OCI-LY3 (cell line): ENCODE results near the gene OBSL1.

Experiments used
- H2AFZ ChIP-seq: fragments of 200-600, 300-600 bp; shearing (Covaris generic); 2 replicates; pipeline ENCODE4 v1.6.0; 2014; ENCODE audit warnings: antibody characterized with exemption, low read depth, low read length
- H3K27ac ChIP-seq: fragments of 200-600, 300-600 bp; sonication (generic); 2 replicates; pipeline ENCODE4 v1.5.1; 2014; ENCODE audit warnings: mild to moderate bottlenecking, low read length, moderate library complexity, mixed read lengths
- H3K27me3 ChIP-seq: fragments of 200-600, 300-600 bp; sonication (generic); 2 replicates; pipeline ENCODE4 v1.6.1; 2014; ENCODE audit warnings: low read depth, low read length, mixed read lengths
- H3K36me3 ChIP-seq: fragments of 200-600, 300-600 bp; sonication (generic); replicated peaks from 2 replicates; pipeline ENCODE3; 2014; ENCODE audit warnings: low read depth, low read length, mixed read lengths
- H3K4me1 ChIP-seq: fragments of 300-600, 200-600 bp; sonication (generic); 2 replicates; pipeline ENCODE4 v1.6.1; 2014; ENCODE audit warnings: low read length, mixed read lengths
- H3K4me2 ChIP-seq: fragments of 200-600, 300-600 bp; sonication (generic); 2 replicates; pipeline ENCODE4 v1.6.1; 2014; ENCODE audit warnings: low read length, mixed read lengths
- H3K4me3 ChIP-seq: fragments of 300-600, 200-600 bp; sonication (generic); 2 replicates; pipeline ENCODE4 v1.5.1; 2014; ENCODE audit warnings: antibody characterized with exemption, mild to moderate bottlenecking, low read length, moderate library complexity
- H3K79me2 ChIP-seq: fragments of 300-600, 200-600 bp; shearing (Covaris generic); 2 replicates; pipeline ENCODE4 v1.6.1; 2014; ENCODE audit warnings: mild to moderate bottlenecking, low read length, mixed read lengths
- H3K9ac ChIP-seq: fragments of 300-600, 200-600 bp; shearing (Covaris generic); 2 replicates; pipeline ENCODE4 v1.6.0; 2014; ENCODE audit warnings: mild to moderate bottlenecking, low read length, moderate library complexity
- H3K9me3 ChIP-seq: fragments of 200-600, 300-600 bp; shearing (Covaris generic); 2 replicates; pipeline ENCODE4 v1.6.1; 2014; ENCODE audit warnings: low read length, mixed read lengths; ENCODE audit not compliant: insufficient read depth
- H4K20me1 ChIP-seq: fragments of 200-600, 300-600 bp; sonication (generic); 2 replicates; pipeline ENCODE4 v1.6.1; 2016; ENCODE audit warnings: low read length, mixed read lengths; ENCODE audit not compliant: insufficient read depth
- CTCF ChIP-seq: fragments of 200-600, 300-600 bp; sonication (generic); IDR thresholded peaks from 2 replicates; pipeline ENCODE4 v1.5.1; 2014; ENCODE audit warnings: antibody characterized with exemption, low read length, low read depth
- EZH2phosphoT487 ChIP-seq: fragments of 200-600 bp; shearing (Covaris generic); IDR thresholded peaks from 2 replicates; pipeline ENCODE4 v1.6.1; 2018; ENCODE audit warnings: antibody characterized with exemption, mixed run types, low read depth

OBSL1 gene

DNA sequence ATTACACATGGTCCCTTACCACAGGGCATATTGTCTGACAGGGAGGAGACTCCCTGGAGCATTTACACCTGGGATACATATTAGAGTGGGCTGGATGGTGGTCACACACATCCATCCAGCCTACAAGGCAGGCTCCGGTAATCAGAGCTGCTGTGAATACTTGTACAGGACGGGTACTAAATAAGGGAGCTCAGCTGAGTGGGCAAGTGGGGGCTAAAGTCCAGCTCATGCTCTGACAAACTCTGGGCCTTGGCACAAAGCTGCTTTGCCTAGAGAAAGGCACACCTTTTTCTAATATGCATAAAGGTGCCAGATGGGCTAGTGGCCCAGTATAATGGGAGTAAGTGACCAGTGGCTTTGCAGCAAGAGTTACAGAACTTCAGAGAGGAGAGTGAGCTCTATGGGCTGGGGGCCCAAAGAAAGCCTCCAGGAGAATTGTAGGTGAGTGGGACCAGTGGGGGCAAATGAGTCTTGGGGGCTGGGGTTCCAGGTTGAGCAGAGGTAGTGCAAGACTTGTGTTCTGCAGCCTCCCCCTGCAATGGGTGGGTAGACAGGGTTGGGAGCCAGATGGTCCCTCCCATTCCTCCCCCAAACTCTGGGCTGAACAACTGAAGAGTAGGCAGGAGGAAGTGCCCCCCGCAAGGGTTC lies 25.9 kb downstream of the OBSL1 start:
- Histone ChIP-seq H3K79me2 (peaks cover 8% of the 10 kb centered on the region), H3K36me3 (peaks cover 8% of the 10 kb centered on the region), H3K9ac (no peak overlapping the region), H3K4me2 (no peak overlapping the region), H3K4me1 (peaks cover 6% of the 10 kb centered on the region), H4K20me1 (peaks cover 14% of the 10 kb centered on the region; the same call in 1 of the 2 replicates), H3K27ac (no peak overlapping the region), H2AFZ (no peak overlapping the region), H3K9me3 (no peaks in the 10 kb centered on the region), H3K4me3 (no peak overlapping the region), H3K27me3 (no peaks in the 10 kb centered on the region)
- no peak for TF ChIP-seq CTCF
- no peak for TF ChIP-seq EZH2phosphoT487

DNA sequence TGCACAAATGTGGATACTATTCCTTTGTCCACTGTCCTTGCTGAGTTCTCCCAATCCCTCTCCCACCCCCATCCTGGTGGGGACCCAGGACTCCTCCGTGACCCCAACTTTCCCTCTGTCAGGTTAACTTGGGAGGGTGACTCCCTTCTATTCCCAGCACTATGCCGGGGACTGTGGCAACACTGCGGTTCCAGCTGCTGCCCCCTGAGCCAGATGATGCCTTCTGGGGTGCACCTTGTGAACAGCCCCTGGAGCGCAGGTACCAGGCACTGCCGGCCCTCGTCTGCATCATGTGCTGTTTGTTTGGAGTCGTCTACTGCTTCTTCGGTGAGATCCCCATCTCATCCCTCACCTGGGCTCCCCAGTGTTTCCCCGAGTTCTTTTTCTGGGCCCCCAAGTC lies 26.8 kb downstream of the OBSL1 start:
- peaks cover 14% of the 10 kb centered on the region; the same call in 1 of the 2 replicates for H4K20me1 ChIP-seq
- H3K9me3 ChIP-seq = no peaks in the 10 kb centered on the region
- peak overlapping the region; percentile 88 for H3K4me2 ChIP-seq
- H3K9ac ChIP-seq = peak overlapping the region; percentile 68; the same call in 1 of the 2 replicates
- H3K79me2 ChIP-seq = peaks cover 8% of the 10 kb centered on the region
- H3K4me1 ChIP-seq = peaks cover 6% of the 10 kb centered on the region
- H3K27me3 ChIP-seq = no peaks in the 10 kb centered on the region
- TF ChIP-seq EZH2phosphoT487 (no peak), CTCF (no peak)
- peaks cover 8% of the 10 kb centered on the region for H3K36me3 ChIP-seq
- 0 out of 2 replicates have a peak overlapping the region, but pooled peaks have one; percentile 75 for H2AFZ ChIP-seq
- H3K4me3 ChIP-seq = peak overlapping the region; percentile 99
- no peak overlapping the region for H3K27ac ChIP-seq

DNA sequence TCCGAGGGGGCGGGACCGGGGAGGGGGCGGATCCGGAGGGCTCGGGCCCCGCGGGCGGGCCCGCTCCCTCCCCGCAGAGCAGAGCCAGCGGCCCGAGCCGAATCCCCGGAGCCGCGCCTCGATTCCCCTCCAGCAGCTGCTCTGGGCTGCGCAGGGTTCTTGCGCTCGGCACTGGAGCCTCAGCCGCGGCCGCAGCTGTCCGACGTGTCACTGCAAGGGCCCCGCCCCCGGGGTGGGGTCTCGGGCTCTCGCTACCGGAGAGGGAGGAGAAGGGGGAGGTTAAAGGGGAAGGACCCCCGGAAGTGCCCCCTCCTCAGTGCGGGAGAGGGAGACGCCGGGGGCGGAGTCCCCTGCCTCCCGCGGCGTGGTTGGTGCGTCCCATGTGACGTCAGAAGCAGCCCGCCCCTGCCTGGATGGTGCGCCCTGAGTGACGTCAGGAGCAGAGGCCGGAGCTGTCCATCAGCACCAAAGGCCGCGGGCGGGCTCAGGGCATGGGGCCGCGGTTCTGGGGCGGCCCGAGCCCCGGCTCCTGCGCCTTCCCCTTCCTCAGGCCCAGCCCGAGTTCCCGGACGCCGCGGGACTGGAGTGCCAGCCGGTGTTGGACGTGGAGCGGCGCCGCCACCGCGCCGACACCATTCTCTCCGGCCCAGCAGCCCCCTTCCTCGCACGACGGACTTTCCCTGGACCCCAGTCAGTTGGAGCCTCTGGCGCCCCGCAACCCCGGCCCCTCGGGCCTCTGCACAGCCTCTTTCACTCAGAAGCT lies 27.6 kb downstream of the OBSL1 start, which contains the start of the genes CHPF and TMEM198:
Gene CHPF (minus strand): TSS at position 214 of the 763 bp plus-strand sequence. CDS start 271 bp downstream, outside the sequence.
Gene TMEM198 (plus strand): TSS at position 433 of the 763 bp plus-strand sequence. CDS start 700 bp downstream, outside the sequence.
- H2AFZ ChIP-seq = peak within 1 kb of the TSS; percentile 75
- peaks cover 8% of the 10 kb centered on the region for H3K36me3 ChIP-seq
- TF ChIP-seq EZH2phosphoT487 = no peak
- TF ChIP-seq CTCF = no peak
- H3K79me2 ChIP-seq = peaks cover 8% of the 10 kb centered on the region
- peak within 1 kb of the TSS; percentile 97 for H3K4me2 ChIP-seq
- no peaks in the 10 kb centered on the region for H3K9me3 ChIP-seq
- no peaks in the 10 kb centered on the region for H3K27me3 ChIP-seq
- peaks cover 14% of the 10 kb centered on the region; the same call in 1 of the 2 replicates for H4K20me1 ChIP-seq
- H3K9ac ChIP-seq = peak within 1 kb of the TSS; percentile 83
- H3K4me3 ChIP-seq = peak within 1 kb of the TSS; percentile 99
- H3K4me1 ChIP-seq = peaks cover 6% of the 10 kb centered on the region
- peak within 1 kb of the TSS; percentile 60 for H3K27ac ChIP-seq
